Hepatocyte (in vitro differentiated cells): Measurements from ENCODE around the gene TTC31. TPM values are rescaled to one million over a fixed set of nuclear protein-coding genes. Genes with fewer than 3 reads are reported as not detected.

ENCODE experiments used
- DNase-seq: peaks from one replicate; pipeline ENCODE4 v3.0.0-alpha.2; 2016; ENCODE audit warnings: low spot score
- H2AFZ ChIP-seq: fragments of 200-600 bp; sonication (generic); 2 replicates; pipeline ENCODE4 v1.6.0; 2016; ENCODE audit warnings: antibody characterized with exemption, mild to moderate bottlenecking
- H3K27ac ChIP-seq: fragments of 200-600 bp; sonication (generic); 2 replicates; pipeline ENCODE4 v1.5.1; 2016; ENCODE audit warnings: mild to moderate bottlenecking
- H3K27me3 ChIP-seq: fragments of 200-600 bp; sonication (generic); 2 replicates; pipeline ENCODE4 v1.6.1; 2016
- H3K36me3 ChIP-seq: fragments of 200-600 bp; sonication (generic); replicated peaks from 2 replicates; pipeline ENCODE4 v1.5.1; 2016; ENCODE audit warnings: low read depth; ENCODE audit not compliant: insufficient read depth
- H3K4me1 ChIP-seq: fragments of 200-600 bp; sonication (generic); 2 replicates; pipeline ENCODE4 v1.5.1; 2016; ENCODE audit warnings: mild to moderate bottlenecking, moderate library complexity; ENCODE audit not compliant: insufficient read depth
- H3K4me2 ChIP-seq: fragments of 200-600 bp; sonication (generic); 2 replicates; pipeline ENCODE4 v1.6.0; 2016
- H3K4me3 ChIP-seq: fragments of 200-600 bp; sonication (generic); 2 replicates; pipeline ENCODE4 v1.5.1; 2016; ENCODE audit warnings: mild to moderate bottlenecking
- H3K79me2 ChIP-seq: fragments of 200-600 bp; sonication (generic); 2 replicates; pipeline ENCODE4 v1.6.0; 2017; ENCODE audit warnings: mild to moderate bottlenecking
- H3K9me2 ChIP-seq: fragments of 200-600 bp; sonication (generic); replicated peaks from 2 replicates; pipeline ENCODE4 v1.6.0; 2017; ENCODE audit warnings: mild to moderate bottlenecking; ENCODE audit not compliant: insufficient read depth
- H3K9me3 ChIP-seq: fragments of 200-600 bp; sonication (generic); 2 replicates; pipeline ENCODE4 v1.5.1; 2016; ENCODE audit warnings: low read depth, mild to moderate bottlenecking
- H4K20me1 ChIP-seq: fragments of 200-600 bp; sonication (generic); 2 replicates; pipeline ENCODE4 v1.6.0; 2016; ENCODE audit warnings: mild to moderate bottlenecking; ENCODE audit not compliant: insufficient read depth, poor library complexity, severe bottlenecking
- EZH2 ChIP-seq: fragments of 200-600 bp; sonication (generic); IDR thresholded peaks from 2 replicates; pipeline ENCODE4 v1.6.1; 2016; ENCODE audit warnings: antibody characterized with exemption, mild to moderate bottlenecking, borderline replicate concordance
- EZH2phosphoT487 ChIP-seq: fragments of 200-600 bp; sonication (generic); IDR thresholded peaks from one replicate; pipeline ENCODE4 v1.6.1; 2018; ENCODE audit warnings: antibody characterized with exemption, mild to moderate bottlenecking, low read depth, moderate library complexity; ENCODE audit not compliant: unreplicated experiment, severe bottlenecking
- WGBS: methylation state at CpG from one replicate; pipeline ENCODE4 v1.1.6; 2016; ENCODE audit warnings: low lambda C conversion rate; ENCODE audit errors: missing lambda C conversion rate; 5-methylcytosine and 5-hydroxymethylcytosine counted together
- polyA plus RNA-seq: library from polyadenylated mRNA; unstranded; fragments of >200 nt; fragmentation: Nextera tagmentation; extraction: Ambion mirVana; gene quantifications from 2 replicates; pipeline ENCODE4 v1.2.1, GENCODE V29; 2016
- total RNA-seq: library from RNA; depleted of rRNA; stranded (reverse); fragments of >200 nt; gene quantifications from 2 replicates; pipeline ENCODE4 v1.2.3, GENCODE V29; 2014
- TF ChIP-seq, protein P1 (sequence below): fragments of 200-600 bp; sonication (generic); IDR thresholded peaks from 2 replicates; pipeline ENCODE4 v1.5.1; 2016; ENCODE audit warnings: antibody characterized with exemption, mild to moderate bottlenecking; ENCODE audit not compliant: poor library complexity

TTC31 gene
- total and polyA plus RNA-seq, 2 experiments from 2014 or later = 21.3 to 25.1 TPM

DNA sequence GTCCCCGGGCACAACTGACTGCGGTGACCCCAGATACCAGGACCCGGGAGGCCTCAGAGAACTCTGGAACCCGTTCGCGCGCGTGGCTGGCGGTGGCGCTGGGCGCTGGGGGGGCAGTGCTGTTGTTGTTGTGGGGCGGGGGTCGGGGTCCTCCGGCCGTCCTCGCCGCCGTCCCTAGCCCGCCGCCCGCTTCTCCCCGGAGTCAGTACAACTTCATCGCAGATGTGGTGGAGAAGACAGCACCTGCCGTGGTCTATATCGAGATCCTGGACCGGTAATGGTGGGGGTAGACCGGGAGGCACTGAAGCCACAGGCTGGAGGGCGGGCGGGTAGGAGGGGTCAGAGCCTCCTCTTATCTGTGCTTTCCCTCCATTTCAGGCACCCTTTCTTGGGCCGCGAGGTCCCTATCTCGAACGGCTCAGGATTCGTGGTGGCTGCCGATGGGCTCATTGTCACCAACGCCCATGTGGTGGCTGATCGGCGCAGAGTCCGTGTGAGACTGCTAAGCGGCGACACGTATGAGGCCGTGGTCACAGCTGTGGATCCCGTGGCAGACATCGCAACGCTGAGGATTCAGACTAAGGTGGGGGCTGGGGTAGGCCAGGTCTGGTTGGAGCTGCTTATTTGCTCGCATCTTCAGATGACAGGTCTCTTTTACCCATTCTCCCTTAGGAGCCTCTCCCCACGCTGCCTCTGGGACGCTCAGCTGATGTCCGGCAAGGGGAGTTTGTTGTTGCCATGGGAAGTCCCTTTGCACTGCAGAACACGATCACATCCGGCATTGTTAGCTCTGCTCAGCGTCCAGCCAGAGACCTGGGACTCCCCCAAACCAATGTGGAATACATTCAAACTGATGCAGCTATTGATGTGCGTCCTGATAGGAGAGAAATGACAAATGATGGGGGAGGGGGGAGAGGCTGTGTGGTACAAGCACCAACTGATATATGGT, 47.6 kb downstream of the TTC31 start:
- Histone ChIP-seq H3K36me3 (no peaks in the 10 kb centered on the region), H3K27me3 (no peaks in the 10 kb centered on the region), H3K27ac (peak overlapping the region; percentile 12), H3K9me3 (no peaks in the 10 kb centered on the region), H4K20me1 (peaks cover 7% of the 10 kb centered on the region), H3K9me2 (no peaks in the 10 kb centered on the region), H3K79me2 (peaks cover 32% of the 10 kb centered on the region), H3K4me2 (peak overlapping the region; percentile 94), H2AFZ (peak overlapping the region; percentile 65), H3K4me1 (no peaks in the 10 kb centered on the region), H3K4me3 (peak overlapping the region; percentile 90)
- TF ChIP-seq EZH2 (no peak), EZH2phosphoT487 (no peak)
- DNase-seq = peak; percentile 48
- WGBS = 7% methylated on average over 48 of the region's 54 CpGs

DNA sequence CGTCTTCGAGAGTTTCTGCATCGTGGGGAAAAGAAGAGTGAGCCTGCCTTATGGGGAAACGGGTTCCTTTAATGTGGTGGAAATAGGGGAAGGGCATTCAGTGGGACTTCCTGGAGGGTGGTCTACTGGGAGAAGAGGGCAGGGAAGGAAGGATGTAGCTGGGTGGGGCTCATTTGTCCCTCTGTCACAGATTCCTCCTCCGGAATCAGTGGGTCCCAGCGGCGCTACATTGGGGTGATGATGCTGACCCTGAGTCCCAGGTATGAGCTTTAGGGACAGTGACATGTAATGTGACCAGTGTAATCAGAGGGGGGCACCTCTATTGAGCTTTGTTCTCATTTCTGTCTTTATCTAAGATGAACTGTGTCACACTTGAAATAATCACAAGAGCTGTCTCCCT, 48.8 kb downstream of the TTC31 start:
- no peak for TF ChIP-seq EZH2
- TF ChIP-seq EZH2phosphoT487 = no peak
- TF ChIP-seq, protein P1, sequence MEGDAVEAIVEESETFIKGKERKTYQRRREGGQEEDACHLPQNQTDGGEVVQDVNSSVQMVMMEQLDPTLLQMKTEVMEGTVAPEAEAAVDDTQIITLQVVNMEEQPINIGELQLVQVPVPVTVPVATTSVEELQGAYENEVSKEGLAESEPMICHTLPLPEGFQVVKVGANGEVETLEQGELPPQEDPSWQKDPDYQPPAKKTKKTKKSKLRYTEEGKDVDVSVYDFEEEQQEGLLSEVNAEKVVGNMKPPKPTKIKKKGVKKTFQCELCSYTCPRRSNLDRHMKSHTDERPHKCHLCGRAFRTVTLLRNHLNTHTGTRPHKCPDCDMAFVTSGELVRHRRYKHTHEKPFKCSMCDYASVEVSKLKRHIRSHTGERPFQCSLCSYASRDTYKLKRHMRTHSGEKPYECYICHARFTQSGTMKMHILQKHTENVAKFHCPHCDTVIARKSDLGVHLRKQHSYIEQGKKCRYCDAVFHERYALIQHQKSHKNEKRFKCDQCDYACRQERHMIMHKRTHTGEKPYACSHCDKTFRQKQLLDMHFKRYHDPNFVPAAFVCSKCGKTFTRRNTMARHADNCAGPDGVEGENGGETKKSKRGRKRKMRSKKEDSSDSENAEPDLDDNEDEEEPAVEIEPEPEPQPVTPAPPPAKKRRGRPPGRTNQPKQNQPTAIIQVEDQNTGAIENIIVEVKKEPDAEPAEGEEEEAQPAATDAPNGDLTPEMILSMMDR = no peak
- H2AFZ ChIP-seq = no peak overlapping the region
- no peak overlapping the region for H3K4me2 ChIP-seq
- H3K79me2 ChIP-seq = peaks cover 32% of the 10 kb centered on the region
- H3K4me3 ChIP-seq = no peak overlapping the region
- H4K20me1 ChIP-seq = peaks cover 7% of the 10 kb centered on the region
- 90% methylated on average over 7 of the region's 7 CpGs for WGBS
- H3K4me1 ChIP-seq = no peaks in the 10 kb centered on the region
- H3K36me3 ChIP-seq = no peaks in the 10 kb centered on the region
- no peaks in the 10 kb centered on the region for H3K9me3 ChIP-seq
- H3K27me3 ChIP-seq = no peaks in the 10 kb centered on the region
- H3K9me2 ChIP-seq = no peaks in the 10 kb centered on the region
- no peak for DNase-seq
- no peak overlapping the region for H3K27ac ChIP-seq

DNA sequence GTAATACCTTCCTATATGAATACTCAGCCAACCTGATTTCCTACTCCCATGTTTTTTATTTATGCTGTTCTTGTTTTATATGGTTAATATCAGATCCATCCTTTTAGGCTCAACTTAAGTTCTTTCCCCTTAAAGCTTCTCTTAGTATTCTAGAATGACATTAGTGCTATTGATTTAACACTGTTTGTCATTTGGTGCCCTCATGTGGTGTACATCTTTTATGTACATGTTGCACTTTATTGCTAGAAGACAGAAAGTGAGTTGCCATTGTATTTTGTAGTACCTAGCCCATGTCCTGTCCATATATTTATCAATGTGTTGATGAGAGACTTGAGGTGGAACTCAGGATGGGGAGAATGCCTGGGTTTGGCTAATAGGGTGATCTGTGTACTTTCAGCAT, 49.3 kb downstream of the TTC31 start:
- no peaks in the 10 kb centered on the region for H3K27me3 ChIP-seq
- no peak for DNase-seq
- no peak overlapping the region for H3K4me2 ChIP-seq
- no peaks in the 10 kb centered on the region for H3K36me3 ChIP-seq
- H3K4me1 ChIP-seq = no peaks in the 10 kb centered on the region
- H3K9me2 ChIP-seq = no peaks in the 10 kb centered on the region
- H2AFZ ChIP-seq = no peak overlapping the region
- peaks cover 32% of the 10 kb centered on the region for H3K79me2 ChIP-seq
- no peak overlapping the region for H3K27ac ChIP-seq
- H3K9me3 ChIP-seq = no peaks in the 10 kb centered on the region
- no peak overlapping the region for H3K4me3 ChIP-seq
- peaks cover 7% of the 10 kb centered on the region for H4K20me1 ChIP-seq
- TF ChIP-seq EZH2phosphoT487 = no peak
- TF ChIP-seq, protein P1 = peak; percentile 45

DNA sequence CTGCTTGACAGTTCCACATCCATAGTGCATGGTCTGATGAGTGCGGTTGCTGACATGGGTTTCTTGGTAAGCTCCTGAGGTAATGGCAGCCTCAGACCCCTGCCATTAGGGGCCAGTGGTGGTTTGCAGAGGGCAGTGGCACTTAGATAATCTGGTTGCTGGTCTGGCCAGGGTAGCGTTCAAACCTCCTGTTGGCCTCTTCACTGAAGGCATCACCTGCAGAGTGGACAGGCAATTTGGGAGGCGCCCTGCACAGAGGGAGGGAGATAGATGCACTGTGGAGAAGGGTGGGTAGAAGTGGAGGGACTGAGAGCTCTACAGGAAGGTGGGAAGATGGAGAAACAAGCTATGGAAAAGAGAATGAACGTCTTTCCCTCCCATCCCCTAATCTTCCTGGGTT, 50.6 kb downstream of the TTC31 start:
- Histone ChIP-seq H3K4me1 (no peaks in the 10 kb centered on the region), H3K9me3 (no peaks in the 10 kb centered on the region), H3K27me3 (no peaks in the 10 kb centered on the region), H2AFZ (no peak overlapping the region), H3K4me2 (no peak overlapping the region), H4K20me1 (peaks cover 2% of the 10 kb centered on the region), H3K27ac (no peak overlapping the region), H3K4me3 (no peak overlapping the region), H3K79me2 (peaks cover 20% of the 10 kb centered on the region), H3K9me2 (no peaks in the 10 kb centered on the region), H3K36me3 (no peaks in the 10 kb centered on the region)
- DNase-seq = no peak
- WGBS = 95% methylated on average over 4 of the region's 4 CpGs
- TF ChIP-seq EZH2 (no peak), EZH2phosphoT487 (no peak)
- TF ChIP-seq, protein P1 = no peak
